ENCODE data around the gene ASCL1. TPM values are rescaled to one million over a fixed set of nuclear protein-coding genes. Genes with fewer than 3 reads are reported as not detected.

The ASCL1 gene
- total and polyA plus RNA-seq, 2 of the 13 experiments (the other 11 are each of a cell fraction or from before 2014, with no cell fraction given), result not detected

- TF ChIP-seq GABPA (IDR thresholded peaks at IDR 0.05; ENCODE audit: low read depth, low read length) (no peak), GABPA (CRISPR knock-in tag; IDR thresholded peaks at IDR 0.05; ENCODE audit: low read depth) (peak; percentile 59; the same call in 1 of the 2 replicates), CREM (IDR thresholded peaks at IDR 0.05) (peak; percentile 93), CREM (CRISPR knock-in tag; IDR thresholded peaks at IDR 0.05) (no peak), CREB1 (IDR thresholded peaks at IDR 0.05) (no peak), CREB1 (CRISPR knock-in tag; IDR thresholded peaks at IDR 0.05) (peak; percentile 63), MTF2 (CRISPR knock-in tag; IDR thresholded peaks at IDR 0.05; ENCODE audit: borderline replicate concordance) (no peak), TOE1 (CRISPR knock-in tag; IDR thresholded peaks at IDR 0.05) (0 out of 2 replicates have a peak, but pooled peaks have one; percentile 71), ZFAT (CRISPR knock-in tag; conservative IDR thresholded peaks at IDR 0.05) (no peak), ZNF546 (CRISPR knock-in tag; conservative IDR thresholded peaks at IDR 0.05) (no peak), ZNF431 (CRISPR knock-in tag; IDR thresholded peaks at IDR 0.05; ENCODE audit: borderline replicate concordance, low read depth) (no peak), SMARCE1 (IDR thresholded peaks at IDR 0.05; ENCODE audit: borderline replicate concordance) (no peak), FOXJ3 (CRISPR knock-in tag; IDR thresholded peaks at IDR 0.05; ENCODE audit: borderline replicate concordance) (peak; percentile 98), ZGPAT (CRISPR knock-in tag; IDR thresholded peaks at IDR 0.05) (peak; percentile 98), FOXA1 (IDR thresholded peaks at IDR 0.05) (peak; percentile 67), FOXA1 (CRISPR knock-in tag; IDR thresholded peaks at IDR 0.05) (peak; percentile 96), ERF (CRISPR knock-in tag; IDR thresholded peaks at IDR 0.05) (peak; percentile 87), HOXA5 (CRISPR knock-in tag; IDR thresholded peaks at IDR 0.05) (peak; percentile 92), RXRA (CRISPR knock-in tag; IDR thresholded peaks at IDR 0.05) (peak; percentile 84; the same call in 1 of the 2 replicates), NFYC (CRISPR knock-in tag; IDR thresholded peaks at IDR 0.05) (peak; percentile 25; the same call in 1 of the 2 replicates), ZFP36L1 (CRISPR knock-in tag; IDR thresholded peaks at IDR 0.05) (peak; percentile 71; the same call in 1 of the 2 replicates), HDAC2 (CRISPR knock-in tag; IDR thresholded peaks at IDR 0.05) (peak; percentile 98), MIER3 (CRISPR knock-in tag; IDR thresholded peaks at IDR 0.05; ENCODE audit: borderline replicate concordance) (peak; percentile 96), GATAD2A (CRISPR knock-in tag; IDR thresholded peaks at IDR 0.05) (peak; percentile 98)
- TF ChIP-seq, protein P1, sequence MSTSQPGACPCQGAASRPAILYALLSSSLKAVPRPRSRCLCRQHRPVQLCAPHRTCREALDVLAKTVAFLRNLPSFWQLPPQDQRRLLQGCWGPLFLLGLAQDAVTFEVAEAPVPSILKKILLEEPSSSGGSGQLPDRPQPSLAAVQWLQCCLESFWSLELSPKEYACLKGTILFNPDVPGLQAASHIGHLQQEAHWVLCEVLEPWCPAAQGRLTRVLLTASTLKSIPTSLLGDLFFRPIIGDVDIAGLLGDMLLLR (CRISPR knock-in tag; IDR thresholded peaks at IDR 0.05), result no peak
- TF ChIP-seq, protein P2, sequence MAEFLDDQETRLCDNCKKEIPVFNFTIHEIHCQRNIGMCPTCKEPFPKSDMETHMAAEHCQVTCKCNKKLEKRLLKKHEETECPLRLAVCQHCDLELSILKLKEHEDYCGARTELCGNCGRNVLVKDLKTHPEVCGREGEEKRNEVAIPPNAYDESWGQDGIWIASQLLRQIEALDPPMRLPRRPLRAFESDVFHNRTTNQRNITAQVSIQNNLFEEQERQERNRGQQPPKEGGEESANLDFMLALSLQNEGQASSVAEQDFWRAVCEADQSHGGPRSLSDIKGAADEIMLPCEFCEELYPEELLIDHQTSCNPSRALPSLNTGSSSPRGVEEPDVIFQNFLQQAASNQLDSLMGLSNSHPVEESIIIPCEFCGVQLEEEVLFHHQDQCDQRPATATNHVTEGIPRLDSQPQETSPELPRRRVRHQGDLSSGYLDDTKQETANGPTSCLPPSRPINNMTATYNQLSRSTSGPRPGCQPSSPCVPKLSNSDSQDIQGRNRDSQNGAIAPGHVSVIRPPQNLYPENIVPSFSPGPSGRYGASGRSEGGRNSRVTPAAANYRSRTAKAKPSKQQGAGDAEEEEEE (CRISPR knock-in tag; IDR thresholded peaks at IDR 0.05; ENCODE audit: borderline replicate concordance), result no peak
- TF ChIP-seq, protein P3, sequence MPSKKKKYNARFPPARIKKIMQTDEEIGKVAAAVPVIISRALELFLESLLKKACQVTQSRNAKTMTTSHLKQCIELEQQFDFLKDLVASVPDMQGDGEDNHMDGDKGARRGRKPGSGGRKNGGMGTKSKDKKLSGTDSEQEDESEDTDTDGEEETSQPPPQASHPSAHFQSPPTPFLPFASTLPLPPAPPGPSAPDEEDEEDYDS (CRISPR knock-in tag; IDR thresholded peaks at IDR 0.05), result no peak; the same call in 1 of the 2 replicates
- TF ChIP-seq, protein P4, sequence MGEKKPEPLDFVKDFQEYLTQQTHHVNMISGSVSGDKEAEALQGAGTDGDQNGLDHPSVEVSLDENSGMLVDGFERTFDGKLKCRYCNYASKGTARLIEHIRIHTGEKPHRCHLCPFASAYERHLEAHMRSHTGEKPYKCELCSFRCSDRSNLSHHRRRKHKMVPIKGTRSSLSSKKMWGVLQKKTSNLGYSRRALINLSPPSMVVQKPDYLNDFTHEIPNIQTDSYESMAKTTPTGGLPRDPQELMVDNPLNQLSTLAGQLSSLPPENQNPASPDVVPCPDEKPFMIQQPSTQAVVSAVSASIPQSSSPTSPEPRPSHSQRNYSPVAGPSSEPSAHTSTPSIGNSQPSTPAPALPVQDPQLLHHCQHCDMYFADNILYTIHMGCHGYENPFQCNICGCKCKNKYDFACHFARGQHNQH (CRISPR knock-in tag; IDR thresholded peaks at IDR 0.05), result peak; percentile 78
- TF ChIP-seq, protein P5, sequence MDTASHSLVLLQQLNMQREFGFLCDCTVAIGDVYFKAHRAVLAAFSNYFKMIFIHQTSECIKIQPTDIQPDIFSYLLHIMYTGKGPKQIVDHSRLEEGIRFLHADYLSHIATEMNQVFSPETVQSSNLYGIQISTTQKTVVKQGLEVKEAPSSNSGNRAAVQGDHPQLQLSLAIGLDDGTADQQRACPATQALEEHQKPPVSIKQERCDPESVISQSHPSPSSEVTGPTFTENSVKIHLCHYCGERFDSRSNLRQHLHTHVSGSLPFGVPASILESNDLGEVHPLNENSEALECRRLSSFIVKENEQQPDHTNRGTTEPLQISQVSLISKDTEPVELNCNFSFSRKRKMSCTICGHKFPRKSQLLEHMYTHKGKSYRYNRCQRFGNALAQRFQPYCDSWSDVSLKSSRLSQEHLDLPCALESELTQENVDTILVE (CRISPR knock-in tag; IDR thresholded peaks at IDR 0.05), result peak; percentile 88; the same call in 1 of the 2 replicates
Measured at GRCh38 chr12:102920271-102920670, 37.2 kb upstream of the ASCL1 start (continued).

All from HepG2 (cell line).